ENCODE measurements around the gene ZSWIM3.

The ZSWIM3 gene

DNA sequence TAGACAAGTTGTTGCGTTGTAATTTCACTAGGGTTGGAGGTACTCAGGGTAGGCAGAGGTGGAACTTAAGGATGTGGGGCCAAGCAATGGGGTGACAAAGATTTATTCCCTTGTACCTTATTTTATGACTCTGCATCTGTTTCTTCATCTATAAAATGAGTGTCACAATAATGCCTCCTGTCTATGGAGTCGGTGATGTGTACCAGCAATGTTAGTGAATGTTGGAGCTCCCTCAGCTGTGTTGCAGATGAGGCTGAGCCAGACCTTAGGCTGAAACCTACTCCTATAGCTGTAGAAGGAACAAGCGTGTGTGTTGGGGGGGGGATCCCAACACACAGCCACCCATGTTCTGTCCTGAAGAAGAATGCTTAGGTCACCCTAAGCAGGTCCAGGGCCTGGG lies 40.5 kb upstream of the ZSWIM3 start:
- H3K27ac ChIP-seq = peak overlapping the region; percentile 32
- TF ChIP-seq ZFX (IDR thresholded peaks at IDR 0.05; ENCODE audit: borderline replicate concordance) = no peak
- TF ChIP-seq, protein P1, sequence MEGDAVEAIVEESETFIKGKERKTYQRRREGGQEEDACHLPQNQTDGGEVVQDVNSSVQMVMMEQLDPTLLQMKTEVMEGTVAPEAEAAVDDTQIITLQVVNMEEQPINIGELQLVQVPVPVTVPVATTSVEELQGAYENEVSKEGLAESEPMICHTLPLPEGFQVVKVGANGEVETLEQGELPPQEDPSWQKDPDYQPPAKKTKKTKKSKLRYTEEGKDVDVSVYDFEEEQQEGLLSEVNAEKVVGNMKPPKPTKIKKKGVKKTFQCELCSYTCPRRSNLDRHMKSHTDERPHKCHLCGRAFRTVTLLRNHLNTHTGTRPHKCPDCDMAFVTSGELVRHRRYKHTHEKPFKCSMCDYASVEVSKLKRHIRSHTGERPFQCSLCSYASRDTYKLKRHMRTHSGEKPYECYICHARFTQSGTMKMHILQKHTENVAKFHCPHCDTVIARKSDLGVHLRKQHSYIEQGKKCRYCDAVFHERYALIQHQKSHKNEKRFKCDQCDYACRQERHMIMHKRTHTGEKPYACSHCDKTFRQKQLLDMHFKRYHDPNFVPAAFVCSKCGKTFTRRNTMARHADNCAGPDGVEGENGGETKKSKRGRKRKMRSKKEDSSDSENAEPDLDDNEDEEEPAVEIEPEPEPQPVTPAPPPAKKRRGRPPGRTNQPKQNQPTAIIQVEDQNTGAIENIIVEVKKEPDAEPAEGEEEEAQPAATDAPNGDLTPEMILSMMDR (IDR thresholded peaks at IDR 0.05) = no peak

DNA sequence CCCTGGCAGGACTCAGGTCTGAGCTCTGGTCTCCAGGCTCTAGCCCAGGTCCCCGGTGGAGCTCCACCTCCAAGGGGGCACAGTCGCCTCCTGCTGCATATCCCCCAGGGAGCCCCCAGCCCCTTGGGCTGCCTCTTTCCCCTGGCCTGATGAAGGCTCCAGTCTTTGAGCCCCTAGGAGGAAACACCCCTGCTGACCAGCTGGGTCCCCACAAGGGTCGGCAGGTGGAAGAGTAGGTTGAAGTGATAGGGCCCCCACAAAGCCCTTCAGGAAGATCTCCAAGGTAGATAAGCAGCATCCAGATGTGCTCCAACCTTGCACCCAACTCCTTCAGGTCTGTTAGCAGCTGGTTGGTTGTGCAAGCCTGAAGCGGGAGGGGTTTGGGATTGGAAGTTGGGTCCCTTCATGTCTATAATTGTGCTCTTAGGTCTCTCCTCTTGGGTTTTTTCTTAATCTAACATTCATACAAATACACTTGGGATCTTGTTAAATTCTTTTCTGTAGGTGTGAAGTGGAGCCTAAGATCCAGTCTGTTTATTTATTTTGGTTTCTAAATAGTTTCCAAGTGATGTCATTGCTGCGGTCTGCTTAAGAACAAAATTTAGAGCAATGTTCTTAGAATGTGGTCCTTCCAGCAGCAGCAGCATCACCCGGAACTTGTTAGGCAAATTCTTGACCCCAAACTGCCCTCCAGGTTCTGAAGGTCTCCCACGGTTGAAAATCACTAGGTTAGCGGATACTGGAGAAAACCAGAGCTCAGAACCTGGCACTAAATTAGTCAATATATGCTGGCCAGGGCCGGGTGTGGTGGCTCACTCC lies 39.8 kb upstream of the ZSWIM3 start:
- H3K27ac ChIP-seq = peak overlapping the region; percentile 32

DNA sequence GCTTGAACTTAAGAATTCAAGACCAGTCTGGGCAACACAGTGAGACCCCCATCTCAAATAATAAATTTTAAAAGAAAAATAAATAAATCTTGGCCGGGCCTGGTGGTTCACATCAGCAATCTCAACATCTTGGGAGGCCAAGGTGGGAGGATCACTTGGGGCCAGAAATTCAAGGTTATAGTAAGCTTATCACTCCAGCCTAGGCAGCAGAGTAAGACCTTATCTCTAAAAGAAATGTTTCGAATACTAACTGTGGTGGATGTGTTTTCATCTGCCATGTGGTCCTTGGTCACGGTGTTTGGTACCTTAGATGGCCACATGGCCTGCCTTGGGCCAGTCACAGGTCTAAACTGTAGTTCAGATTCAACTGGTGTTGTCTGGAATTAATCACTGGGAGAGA lies 39.2 kb upstream of the ZSWIM3 start:
- peak overlapping the region; percentile 32; the same call in 1 of the 2 replicates for H3K27ac ChIP-seq
- TF ChIP-seq, protein P1 (IDR thresholded peaks at IDR 0.05) = no peak
- no peak for TF ChIP-seq ZFX (IDR thresholded peaks at IDR 0.05; ENCODE audit: borderline replicate concordance)

More for the DNA sequence above, 39.8 kb upstream of the ZSWIM3 start:
- TF ChIP-seq, protein P1 (IDR thresholded peaks at IDR 0.05) = no peak
- TF ChIP-seq ZFX (IDR thresholded peaks at IDR 0.05; ENCODE audit: borderline replicate concordance) = no peak

DNA sequence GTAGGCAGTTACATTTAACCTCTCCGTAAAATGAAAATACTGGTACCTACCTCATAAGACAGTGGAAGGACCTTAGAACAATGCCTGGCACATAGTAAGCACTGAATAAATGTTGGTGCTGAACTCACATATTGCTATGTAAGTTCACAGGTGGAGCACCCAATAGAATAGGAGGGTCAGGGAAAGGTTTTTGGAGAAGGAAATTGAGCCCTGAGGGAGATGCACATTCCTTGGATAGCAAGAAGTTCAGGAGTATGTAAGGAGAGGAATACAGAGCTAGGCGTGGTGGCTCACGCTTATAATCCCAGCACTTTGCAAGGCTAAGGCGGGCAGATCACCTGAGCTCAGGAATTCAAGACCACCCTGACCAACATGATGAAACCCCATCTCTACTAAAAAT lies 37.9 kb upstream of the ZSWIM3 start:
- TF ChIP-seq ZFX (IDR thresholded peaks at IDR 0.05; ENCODE audit: borderline replicate concordance) = no peak
- TF ChIP-seq, protein P1 (IDR thresholded peaks at IDR 0.05) = no peak
- no peak overlapping the region for H3K27ac ChIP-seq

DNA sequence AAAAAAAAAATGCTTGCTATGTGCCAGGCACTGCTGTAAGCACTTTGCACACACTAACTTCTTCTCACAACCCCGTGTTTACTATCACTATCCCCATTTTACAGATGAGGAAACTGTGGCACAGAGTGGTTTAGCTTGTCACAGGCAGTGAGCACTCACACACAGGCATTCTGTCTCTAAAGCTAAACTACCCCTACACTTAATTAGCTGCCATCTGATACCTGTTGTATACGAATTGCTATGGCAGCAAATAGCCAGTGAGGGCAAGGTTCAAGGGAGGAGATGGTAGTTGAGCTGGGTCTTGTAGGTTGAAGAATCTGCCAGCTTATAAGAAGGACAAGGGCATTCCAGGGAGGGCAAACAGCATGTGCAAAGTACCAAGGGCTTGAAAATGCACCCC lies 35.5 kb upstream of the ZSWIM3 start:
- TF ChIP-seq, protein P1 (IDR thresholded peaks at IDR 0.05) = no peak
- TF ChIP-seq ZFX (IDR thresholded peaks at IDR 0.05; ENCODE audit: borderline replicate concordance) = no peak

DNA sequence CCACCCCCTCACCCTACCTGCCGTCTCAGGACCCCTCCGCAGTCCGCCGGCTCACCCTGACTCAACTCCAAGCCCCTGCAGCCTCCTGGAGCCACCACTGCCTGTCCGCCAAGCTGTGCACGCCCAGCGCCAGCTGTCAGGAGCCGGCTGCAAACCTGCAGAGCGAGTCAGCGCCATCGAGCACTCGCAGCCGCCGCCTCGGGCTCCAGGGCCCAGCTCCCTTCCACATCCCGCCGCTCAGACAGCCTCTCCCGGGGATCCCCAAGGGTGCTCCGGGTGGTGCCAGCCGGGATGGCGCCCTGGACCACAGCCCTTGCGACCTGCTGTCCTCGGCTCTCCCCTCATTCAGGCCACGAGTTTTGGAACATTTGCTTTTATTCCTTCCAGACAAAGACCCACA lies 34.6 kb upstream of the ZSWIM3 start:
- H3K27ac ChIP-seq = no peak overlapping the region
- TF ChIP-seq, protein P1 (IDR thresholded peaks at IDR 0.05) = no peak
- TF ChIP-seq ZFX (IDR thresholded peaks at IDR 0.05; ENCODE audit: borderline replicate concordance) = no peak

More for the DNA sequence above, 35.5 kb upstream of the ZSWIM3 start:
- no peak overlapping the region for H3K27ac ChIP-seq

Measured in 22Rv1 (cell line).